DND-41 (cell line): ENCODE results near the gene NAA30.

Experiments used
- ATAC-seq: fragments of 200-7000 bp; cut with Tn5 transposase; 3 replicates; pipeline ENCODE4 v1.9.1; 2021; ENCODE audit warnings: low read depth; ENCODE audit not compliant: insufficient read depth
- DNase-seq: peaks from one replicate; pipeline ENCODE4 v3.0.0-alpha.2; 2020
- H2AFZ ChIP-seq: 2 replicates; pipeline ENCODE4 v1.6.0; 2012; ENCODE audit warnings: low read depth, low read length
- H3K27ac ChIP-seq: 2 replicates; pipeline ENCODE4 v1.5.1; 2012; ENCODE audit warnings: low read length, inconsistent platforms
- H3K27me3 ChIP-seq: fragments of 200-600 bp; sonication (generic); 2 replicates; pipeline ENCODE4 v1.6.0; 2012; ENCODE audit warnings: low read length, mild to moderate bottlenecking, inconsistent platforms; ENCODE audit not compliant: insufficient read depth, poor library complexity
- H3K36me3 ChIP-seq: 2 replicates; pipeline ENCODE4 v1.5.1; 2012; ENCODE audit warnings: low read length, inconsistent platforms; ENCODE audit not compliant: insufficient read depth
- H3K4me1 ChIP-seq: 2 replicates; pipeline ENCODE4 v1.5.1; 2012; ENCODE audit warnings: mild to moderate bottlenecking, low read length; ENCODE audit not compliant: insufficient read depth
- H3K4me2 ChIP-seq: 2 replicates; pipeline ENCODE4 v1.6.0; 2012; ENCODE audit warnings: mild to moderate bottlenecking, moderate library complexity, low read length, inconsistent platforms; ENCODE audit not compliant: insufficient read depth
- H3K4me3 ChIP-seq, 2 experiments: fragments of 200-600 bp in 1 of 2; shearing (Covaris generic) in 1 of 2; 2 replicates each; pipeline ENCODE4 v1.5.1; 2012 to 2016; ENCODE audit warnings: inconsistent platforms in 2 of 2, low read length in 2 of 2, mild to moderate bottlenecking in 2 of 2, low read depth in 1 of 2, moderate library complexity in 1 of 2
- H3K79me2 ChIP-seq: 2 replicates; pipeline ENCODE4 v1.6.0; 2012; ENCODE audit warnings: low read length, inconsistent platforms; ENCODE audit not compliant: insufficient read depth
- H3K9ac ChIP-seq: 2 replicates; pipeline ENCODE4 v1.6.0; 2012; ENCODE audit warnings: low read depth, mild to moderate bottlenecking, inconsistent platforms, low read length, moderate library complexity
- H3K9me3 ChIP-seq: 2 replicates; pipeline ENCODE4 v1.5.1; 2012; ENCODE audit warnings: low read length, moderate library complexity, mild to moderate bottlenecking, inconsistent platforms; ENCODE audit not compliant: insufficient read depth, severe bottlenecking
- H4K20me1 ChIP-seq: 2 replicates; pipeline ENCODE4 v1.6.0; 2012; ENCODE audit warnings: low read length; ENCODE audit not compliant: insufficient read depth
- EZH2 ChIP-seq: IDR thresholded peaks from 3 replicates; pipeline ENCODE4 v1.6.1; 2012; ENCODE audit warnings: borderline replicate concordance, low read depth, mild to moderate bottlenecking, moderate library complexity, low read length, inconsistent platforms; ENCODE audit not compliant: severe bottlenecking
- TF ChIP-seq, protein P1 (sequence below): IDR thresholded peaks from 2 replicates; pipeline ENCODE4 v1.5.1; 2012; ENCODE audit warnings: borderline replicate concordance, low read length, moderate library complexity, mild to moderate bottlenecking; ENCODE audit not compliant: poor library complexity, severe bottlenecking; ENCODE audit errors: extremely low read depth

NAA30 gene

GRCh38 chr14:57352396-57353170 is 37.8 kb upstream of the NAA30 start:
- ATAC-seq: no peak

DNA sequence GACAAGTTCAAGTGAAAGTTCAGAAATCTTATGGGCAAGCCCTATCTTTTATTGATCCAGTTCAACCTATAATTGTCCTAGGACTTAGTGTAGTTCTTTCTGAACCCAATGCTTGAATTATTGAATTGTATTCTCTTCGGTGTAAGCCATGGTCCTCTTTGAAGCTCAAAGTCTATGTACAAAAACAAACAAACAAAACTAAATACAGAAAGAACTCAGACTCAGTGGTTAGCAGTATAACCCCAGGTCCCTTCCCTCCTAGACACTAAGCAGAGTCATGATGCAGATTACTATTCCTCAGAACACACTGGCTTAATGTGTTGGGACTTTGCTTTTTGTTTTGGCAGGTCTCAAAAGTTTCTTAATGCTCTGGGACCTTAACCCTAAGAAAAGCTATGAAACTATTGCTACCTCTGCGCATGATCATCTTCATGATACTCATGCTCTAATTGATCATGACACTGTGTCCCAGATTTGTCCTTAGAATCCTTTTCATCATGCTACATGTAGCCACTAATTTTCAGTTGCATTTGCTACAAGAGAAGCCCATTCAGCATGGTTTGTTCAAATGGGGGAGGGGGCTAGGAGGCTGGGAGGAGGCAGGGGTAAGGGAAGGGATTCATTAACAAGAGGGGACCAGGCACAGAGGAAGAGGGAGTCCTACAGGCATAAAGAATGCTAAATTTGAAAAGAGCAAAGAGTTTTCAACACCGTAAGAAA is 35.1 kb upstream of the NAA30 start:
- TF ChIP-seq EZH2: no peak
- TF ChIP-seq, protein P1, sequence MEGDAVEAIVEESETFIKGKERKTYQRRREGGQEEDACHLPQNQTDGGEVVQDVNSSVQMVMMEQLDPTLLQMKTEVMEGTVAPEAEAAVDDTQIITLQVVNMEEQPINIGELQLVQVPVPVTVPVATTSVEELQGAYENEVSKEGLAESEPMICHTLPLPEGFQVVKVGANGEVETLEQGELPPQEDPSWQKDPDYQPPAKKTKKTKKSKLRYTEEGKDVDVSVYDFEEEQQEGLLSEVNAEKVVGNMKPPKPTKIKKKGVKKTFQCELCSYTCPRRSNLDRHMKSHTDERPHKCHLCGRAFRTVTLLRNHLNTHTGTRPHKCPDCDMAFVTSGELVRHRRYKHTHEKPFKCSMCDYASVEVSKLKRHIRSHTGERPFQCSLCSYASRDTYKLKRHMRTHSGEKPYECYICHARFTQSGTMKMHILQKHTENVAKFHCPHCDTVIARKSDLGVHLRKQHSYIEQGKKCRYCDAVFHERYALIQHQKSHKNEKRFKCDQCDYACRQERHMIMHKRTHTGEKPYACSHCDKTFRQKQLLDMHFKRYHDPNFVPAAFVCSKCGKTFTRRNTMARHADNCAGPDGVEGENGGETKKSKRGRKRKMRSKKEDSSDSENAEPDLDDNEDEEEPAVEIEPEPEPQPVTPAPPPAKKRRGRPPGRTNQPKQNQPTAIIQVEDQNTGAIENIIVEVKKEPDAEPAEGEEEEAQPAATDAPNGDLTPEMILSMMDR: no peak
- no peak for ATAC-seq
- Histone ChIP-seq H4K20me1 (no peaks in the 10 kb centered on the region), H3K36me3 (no peaks in the 10 kb centered on the region), H2AFZ (no peak overlapping the region), H3K4me3 (no peak overlapping the region), H3K4me2 (no peak overlapping the region), H3K27me3 (peaks cover 19% of the 10 kb centered on the region), H3K9me3 (no peaks in the 10 kb centered on the region), H3K27ac (no peak overlapping the region), H3K9ac (no peak overlapping the region), H3K4me1 (no peaks in the 10 kb centered on the region), H3K79me2 (no peaks in the 10 kb centered on the region)
- no peak for DNase-seq

More at GRCh38 chr14:57352396-57353170, 37.8 kb upstream of the NAA30 start:
- peaks cover 15% of the 10 kb centered on the region for H3K27me3 ChIP-seq
- H3K4me2 ChIP-seq: no peak overlapping the region
- no peak overlapping the region for H3K4me3 ChIP-seq
- no peak for TF ChIP-seq EZH2
- TF ChIP-seq, protein P1: no peak
- H3K36me3 ChIP-seq: no peaks in the 10 kb centered on the region
- H4K20me1 ChIP-seq: no peaks in the 10 kb centered on the region
- H2AFZ ChIP-seq: no peak overlapping the region
- no peaks in the 10 kb centered on the region for H3K9me3 ChIP-seq
- no peak overlapping the region for H3K27ac ChIP-seq
- H3K79me2 ChIP-seq: no peaks in the 10 kb centered on the region
- H3K9ac ChIP-seq: no peak overlapping the region
- no peaks in the 10 kb centered on the region for H3K4me1 ChIP-seq
- no peak for DNase-seq

DNA sequence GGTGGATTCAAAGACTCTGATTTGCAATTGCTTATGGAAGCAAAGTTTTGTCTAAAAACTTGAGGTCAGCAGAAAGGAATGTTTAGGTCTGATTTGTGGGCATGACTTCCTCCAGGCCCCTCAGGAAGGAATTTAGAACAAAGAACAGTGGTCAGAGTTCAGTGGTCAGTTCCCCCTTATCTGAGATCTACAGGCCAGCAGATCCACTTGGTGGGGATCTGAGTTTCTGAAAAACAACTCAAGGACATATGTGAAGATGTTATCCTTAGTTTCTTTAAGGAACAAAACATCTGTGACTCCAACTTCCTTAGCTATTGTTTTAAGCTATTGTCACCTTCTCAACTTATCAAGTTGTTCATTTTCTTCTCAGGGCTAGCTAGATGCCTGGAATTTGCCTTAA is 28.0 kb upstream of the NAA30 start:
- Histone ChIP-seq H3K4me2 (no peak overlapping the region), H3K79me2 (no peaks in the 10 kb centered on the region), H3K36me3 (no peaks in the 10 kb centered on the region), H4K20me1 (no peaks in the 10 kb centered on the region), H3K9me3 (no peaks in the 10 kb centered on the region), H3K27ac (no peak overlapping the region), H2AFZ (no peak overlapping the region), H3K4me3 (no peak overlapping the region), H3K9ac (no peak overlapping the region), H3K4me1 (no peaks in the 10 kb centered on the region), H3K27me3 (peaks cover 24% of the 10 kb centered on the region)
- TF ChIP-seq, protein P1: no peak
- TF ChIP-seq EZH2: no peak
- ATAC-seq (no peak), DNase-seq (no peak)
